ENCODE results near the gene ADH7.

ADH7 gene

DNA sequence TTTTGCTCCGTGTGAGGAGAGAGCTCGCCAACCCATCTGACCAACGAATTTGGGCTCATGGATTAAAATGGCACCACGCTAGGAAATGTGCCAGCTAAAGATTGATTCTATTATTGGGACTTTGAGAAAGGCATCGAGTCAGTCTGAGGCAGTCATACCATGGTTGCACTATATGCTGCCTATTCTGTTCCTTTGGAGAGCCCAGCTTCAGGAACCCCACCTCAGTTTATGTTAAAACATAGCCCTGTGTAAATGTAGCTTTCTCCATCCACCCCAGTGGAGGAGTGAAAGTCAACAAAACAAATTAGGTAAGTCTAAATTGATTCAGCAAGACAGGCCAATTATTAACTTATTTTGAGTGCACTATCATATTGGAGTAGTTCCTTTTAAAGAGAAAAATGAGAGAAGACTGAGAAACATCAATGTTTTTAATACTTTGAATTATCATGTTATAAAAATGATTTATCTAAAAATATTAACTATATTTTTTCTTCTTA lies 24.5 kb upstream of the ADH7 start:
- Histone ChIP-seq H3K36me3 (ENCODE audit: control insufficient read depth in 5 of 5, insufficient read depth in 5 of 5, low read length in 5 of 5) (no peaks in the 10 kb centered on the region), H3K4me1 (ENCODE audit: control insufficient read depth in 5 of 5, insufficient read depth in 5 of 5, low read length in 5 of 5) (peaks cover 0 to 5% (median 0%) of the 10 kb centered on the region in 5 donors), H3K9ac (ENCODE audit: low read length in 5 of 5) (no peak overlapping the region), H3K9me3 (ENCODE audit: control insufficient read depth in 5 of 5, low read length in 5 of 5) (no peaks in the 10 kb centered on the region), H3K4me3 (ENCODE audit: low read depth in 1 of 5, low read length in 5 of 5) (no peak overlapping the region), H3K27ac (ENCODE audit: low read depth, low read length) (no peak overlapping the region), H3K27me3 (ENCODE audit: control insufficient read depth in 5 of 5, insufficient read depth in 4 of 5, low read length in 5 of 5) (no peaks in the 10 kb centered on the region)

DNA sequence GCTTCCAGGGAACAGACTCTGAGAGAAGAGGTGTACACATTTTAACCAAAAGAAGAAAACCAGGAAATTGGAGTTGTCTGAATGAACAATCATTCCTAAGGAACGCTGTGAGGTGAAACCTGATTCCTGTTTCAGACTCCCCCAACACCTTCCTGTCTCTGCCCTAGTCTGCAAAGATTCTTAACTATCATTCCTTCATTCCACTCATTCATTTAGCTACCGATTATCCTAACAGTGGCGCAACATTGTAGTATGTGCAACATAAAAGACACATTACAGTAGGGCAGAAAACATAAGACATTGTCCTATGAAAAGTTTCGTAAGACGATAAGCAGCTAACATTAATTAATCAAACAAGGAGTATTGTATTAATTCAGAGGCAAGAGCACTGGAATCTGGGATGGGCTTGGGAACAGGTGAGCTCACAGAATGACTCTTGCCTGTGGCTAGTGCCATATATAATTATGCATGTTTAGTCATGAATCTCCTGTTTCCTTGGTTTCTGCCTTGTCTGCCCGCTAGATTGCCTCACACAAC lies 23.8 kb upstream of the ADH7 start:
- H3K4me3 ChIP-seq (ENCODE audit: low read depth in 1 of 5, low read length in 5 of 5) = no peak overlapping the region
- H3K9me3 ChIP-seq (ENCODE audit: control insufficient read depth in 5 of 5, low read length in 5 of 5) = no peaks in the 10 kb centered on the region
- H3K36me3 ChIP-seq (ENCODE audit: control insufficient read depth in 5 of 5, insufficient read depth in 5 of 5, low read length in 5 of 5) = no peaks in the 10 kb centered on the region
- H3K27me3 ChIP-seq (ENCODE audit: control insufficient read depth in 5 of 5, insufficient read depth in 4 of 5, low read length in 5 of 5) = no peaks in the 10 kb centered on the region
- no peak overlapping the region for H3K27ac ChIP-seq (ENCODE audit: low read depth, low read length)
- no peak overlapping the region for H3K9ac ChIP-seq (ENCODE audit: low read length in 5 of 5)
- peaks cover 0 to 5% (median 0%) of the 10 kb centered on the region in 5 donors for H3K4me1 ChIP-seq (ENCODE audit: control insufficient read depth in 5 of 5, insufficient read depth in 5 of 5, low read length in 5 of 5)

GRCh38 chr4:99457676-99458075 lies 22.5 kb upstream of the ADH7 start:
- no peak overlapping the region for H3K4me3 ChIP-seq (ENCODE audit: low read depth in 1 of 5, low read length in 5 of 5)
- no peak overlapping the region for H3K9ac ChIP-seq (ENCODE audit: low read length in 5 of 5)
- peaks cover 0 to 5% (median 0%) of the 10 kb centered on the region in 5 donors for H3K4me1 ChIP-seq (ENCODE audit: control insufficient read depth in 5 of 5, insufficient read depth in 5 of 5, low read length in 5 of 5)
- no peaks in the 10 kb centered on the region for H3K27me3 ChIP-seq (ENCODE audit: control insufficient read depth in 5 of 5, insufficient read depth in 4 of 5, low read length in 5 of 5)
- no peaks in the 10 kb centered on the region for H3K36me3 ChIP-seq (ENCODE audit: control insufficient read depth in 5 of 5, insufficient read depth in 5 of 5, low read length in 5 of 5)
- no peak overlapping the region for H3K27ac ChIP-seq (ENCODE audit: low read depth, low read length)
- peaks cover 0 to 1% (median 0%) of the 10 kb centered on the region in 5 donors for H3K9me3 ChIP-seq (ENCODE audit: control insufficient read depth in 5 of 5, low read length in 5 of 5)

- Histone ChIP-seq H3K36me3 (ENCODE audit: control insufficient read depth in 5 of 5, insufficient read depth in 5 of 5, low read length in 5 of 5) (no peaks in the 10 kb centered on the region), H3K9ac (ENCODE audit: low read length in 5 of 5) (no peak overlapping the region), H3K4me1 (ENCODE audit: control insufficient read depth in 5 of 5, insufficient read depth in 5 of 5, low read length in 5 of 5) (peaks cover 0 to 5% (median 0%) of the 10 kb centered on the region in 5 donors), H3K4me3 (ENCODE audit: low read depth in 1 of 5, low read length in 5 of 5) (no peak overlapping the region), H3K27me3 (ENCODE audit: control insufficient read depth in 5 of 5, insufficient read depth in 4 of 5, low read length in 5 of 5) (no peaks in the 10 kb centered on the region), H3K9me3 (ENCODE audit: control insufficient read depth in 5 of 5, low read length in 5 of 5) (peaks cover 0 to 5% (median 0%) of the 10 kb centered on the region in 5 donors), H3K27ac (ENCODE audit: low read depth, low read length) (no peak overlapping the region)
These were observed 22.1 kb upstream of the ADH7 start for GRCh38 chr4:99457270-99457669.

DNA sequence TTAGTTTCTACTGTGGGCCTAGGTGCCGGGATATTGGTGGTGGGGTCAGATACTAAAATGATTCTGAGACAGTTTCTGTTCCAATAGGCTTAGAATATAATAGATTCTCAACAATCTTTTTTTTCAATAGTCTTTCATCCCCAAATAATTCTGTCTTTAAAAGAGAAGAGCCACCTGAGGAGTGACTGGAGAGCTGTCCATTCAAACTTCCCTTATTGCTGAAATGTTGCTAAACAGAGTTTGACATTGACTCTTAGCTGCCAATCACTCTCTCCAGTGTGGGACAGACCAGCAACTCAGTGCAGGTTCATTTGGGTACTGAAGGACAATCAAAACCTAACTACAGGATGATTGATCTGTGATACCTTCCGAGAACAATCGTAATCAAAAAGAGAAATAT lies 12.4 kb upstream of the ADH7 start:
- H3K9ac ChIP-seq (ENCODE audit: low read length in 5 of 5) = no peak overlapping the region
- H3K27me3 ChIP-seq (ENCODE audit: control insufficient read depth in 5 of 5, insufficient read depth in 4 of 5, low read length in 5 of 5) = no peaks in the 10 kb centered on the region
- no peaks in the 10 kb centered on the region for H3K36me3 ChIP-seq (ENCODE audit: control insufficient read depth in 5 of 5, insufficient read depth in 5 of 5, low read length in 5 of 5)
- peaks cover 0 to 4% (median 0%) of the 10 kb centered on the region in 5 donors for H3K4me1 ChIP-seq (ENCODE audit: control insufficient read depth in 5 of 5, insufficient read depth in 5 of 5, low read length in 5 of 5)
- H3K9me3 ChIP-seq (ENCODE audit: control insufficient read depth in 5 of 5, low read length in 5 of 5) = peaks cover 0 to 11% (median 5%) of the 10 kb centered on the region in 5 donors
- no peak overlapping the region for H3K4me3 ChIP-seq (ENCODE audit: low read depth in 1 of 5, low read length in 5 of 5)
- H3K27ac ChIP-seq (ENCODE audit: low read depth, low read length) = no peak overlapping the region

- Histone ChIP-seq H3K36me3 (ENCODE audit: control insufficient read depth in 5 of 5, insufficient read depth in 5 of 5, low read length in 5 of 5) (no peaks in the 10 kb centered on the region), H3K4me1 (ENCODE audit: control insufficient read depth in 5 of 5, insufficient read depth in 5 of 5, low read length in 5 of 5) (peaks cover 0 to 4% (median 0%) of the 10 kb centered on the region in 5 donors), H3K27ac (ENCODE audit: low read depth, low read length) (no peak overlapping the region), H3K9ac (ENCODE audit: low read length in 5 of 5) (no peak overlapping the region), H3K4me3 (ENCODE audit: low read depth in 1 of 5, low read length in 5 of 5) (no peak overlapping the region), H3K27me3 (ENCODE audit: control insufficient read depth in 5 of 5, insufficient read depth in 4 of 5, low read length in 5 of 5) (no peaks in the 10 kb centered on the region), H3K9me3 (ENCODE audit: control insufficient read depth in 5 of 5, low read length in 5 of 5) (peaks cover 0 to 6% (median under 1%) of the 10 kb centered on the region in 5 donors)
These were observed 11.9 kb upstream of the ADH7 start for GRCh38 chr4:99447079-99447478.

- Histone ChIP-seq H3K27ac (ENCODE audit: low read depth, low read length) (peak overlapping the region; percentile 57), H3K4me1 (ENCODE audit: control insufficient read depth in 5 of 5, insufficient read depth in 5 of 5, low read length in 5 of 5) (peaks cover 5 to 20% (median 13%) of the 10 kb centered on the region in 5 donors), H3K9me3 (ENCODE audit: control insufficient read depth in 5 of 5, low read length in 5 of 5) (no peaks in the 10 kb centered on the region), H3K27me3 (ENCODE audit: control insufficient read depth in 5 of 5, insufficient read depth in 4 of 5, low read length in 5 of 5) (no peaks in the 10 kb centered on the region), H3K4me3 (ENCODE audit: low read depth in 1 of 5, low read length in 5 of 5) (peak overlapping the region in 1 of 5 donors; percentile 18), H3K9ac (ENCODE audit: low read length in 5 of 5) (no peak overlapping the region), H3K36me3 (ENCODE audit: control insufficient read depth in 5 of 5, insufficient read depth in 5 of 5, low read length in 5 of 5) (no peaks in the 10 kb centered on the region)
These were observed 3.3 kb upstream of the ADH7 start for GRCh38 chr4:99438405-99438780.

GRCh38 chr4:99437723-99438404 lies 2.7 kb upstream of the ADH7 start:
- no peaks in the 10 kb centered on the region for H3K9me3 ChIP-seq (ENCODE audit: control insufficient read depth in 5 of 5, low read length in 5 of 5)
- H3K27ac ChIP-seq (ENCODE audit: low read depth, low read length) = peak overlapping the region; percentile 57
- peaks cover 5 to 20% (median 13%) of the 10 kb centered on the region in 5 donors for H3K4me1 ChIP-seq (ENCODE audit: control insufficient read depth in 5 of 5, insufficient read depth in 5 of 5, low read length in 5 of 5)
- no peaks in the 10 kb centered on the region for H3K27me3 ChIP-seq (ENCODE audit: control insufficient read depth in 5 of 5, insufficient read depth in 4 of 5, low read length in 5 of 5)
- peak overlapping the region in 1 of 5 donors; percentile 18 for H3K4me3 ChIP-seq (ENCODE audit: low read depth in 1 of 5, low read length in 5 of 5)
- no peak overlapping the region for H3K9ac ChIP-seq (ENCODE audit: low read length in 5 of 5)
- no peaks in the 10 kb centered on the region for H3K36me3 ChIP-seq (ENCODE audit: control insufficient read depth in 5 of 5, insufficient read depth in 5 of 5, low read length in 5 of 5)

GRCh38 chr4:99436976-99437722 lies 2.0 kb upstream of the ADH7 start:
- Histone ChIP-seq H3K4me1 (ENCODE audit: control insufficient read depth in 5 of 5, insufficient read depth in 5 of 5, low read length in 5 of 5) (peaks cover 5 to 20% (median 13%) of the 10 kb centered on the region in 5 donors), H3K4me3 (ENCODE audit: low read depth in 1 of 5, low read length in 5 of 5) (no peak overlapping the region), H3K9me3 (ENCODE audit: control insufficient read depth in 5 of 5, low read length in 5 of 5) (no peaks in the 10 kb centered on the region), H3K27ac (ENCODE audit: low read depth, low read length) (no peak overlapping the region), H3K27me3 (ENCODE audit: control insufficient read depth in 5 of 5, insufficient read depth in 4 of 5, low read length in 5 of 5) (no peaks in the 10 kb centered on the region), H3K36me3 (ENCODE audit: control insufficient read depth in 5 of 5, insufficient read depth in 5 of 5, low read length in 5 of 5) (no peaks in the 10 kb centered on the region), H3K9ac (ENCODE audit: low read length in 5 of 5) (no peak overlapping the region)

DNA sequence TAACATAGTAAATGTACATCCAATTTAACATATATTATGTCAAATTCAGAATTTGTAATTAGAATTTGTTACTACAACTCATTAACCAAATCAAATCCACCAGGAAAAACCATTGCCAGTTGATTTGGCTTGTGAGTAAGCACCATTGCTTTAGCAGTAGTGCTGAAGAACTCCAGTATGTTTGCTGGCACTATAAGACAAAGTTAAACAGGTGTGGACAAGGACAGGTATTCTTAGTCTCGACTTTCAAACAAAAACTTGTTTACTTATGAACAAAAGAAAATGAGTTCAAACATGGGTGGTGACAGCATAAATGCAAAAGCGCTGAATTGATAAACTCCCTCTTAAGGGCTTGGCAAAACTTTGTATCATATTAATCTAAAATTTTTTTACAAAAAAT lies 1.3 kb upstream of the ADH7 start:
- Histone ChIP-seq H3K27ac (ENCODE audit: low read depth, low read length) (no peak overlapping the region), H3K4me1 (ENCODE audit: control insufficient read depth in 5 of 5, insufficient read depth in 5 of 5, low read length in 5 of 5) (peaks cover 5 to 20% (median 13%) of the 10 kb centered on the region in 5 donors), H3K36me3 (ENCODE audit: control insufficient read depth in 5 of 5, insufficient read depth in 5 of 5, low read length in 5 of 5) (no peaks in the 10 kb centered on the region), H3K9me3 (ENCODE audit: control insufficient read depth in 5 of 5, low read length in 5 of 5) (no peaks in the 10 kb centered on the region), H3K9ac (ENCODE audit: low read length in 5 of 5) (no peak overlapping the region), H3K4me3 (ENCODE audit: low read depth in 1 of 5, low read length in 5 of 5) (no peak overlapping the region), H3K27me3 (ENCODE audit: control insufficient read depth in 5 of 5, insufficient read depth in 4 of 5, low read length in 5 of 5) (no peaks in the 10 kb centered on the region)
